K562 (cell line): Measurements from ENCODE around the gene LLCFC1. TPM values are rescaled to one million over a fixed set of nuclear protein-coding genes. Genes with fewer than 3 reads are reported as not detected.

Source experiments
- BRD9 ChIP-seq: fragments of 450-650 bp; IDR thresholded peaks from 2 replicates; pipeline ENCODE4 v1.6.1; 2018; ENCODE audit warnings: low read depth; ENCODE audit not compliant: partially characterized antibody
- CEBPZ ChIP-seq: fragments of 150-350 bp; IDR thresholded peaks from 2 replicates; pipeline ENCODE4 v1.6.1; 2014; ENCODE audit warnings: low read depth, mild to moderate bottlenecking, low read length, borderline replicate concordance
- HNRNPL ChIP-seq: fragments of 200-400 bp; formaldehyde crosslinking; IDR thresholded peaks from 2 replicates; pipeline ENCODE4 v1.6.1; 2017; ENCODE audit warnings: low read depth, mild to moderate bottlenecking, low read length
- MEF2A ChIP-seq: IDR thresholded peaks from 2 replicates; pipeline ENCODE4 v1.6.1; 2011; ENCODE audit warnings: low read depth, mild to moderate bottlenecking, low read length, moderate library complexity; ENCODE audit not compliant: control insufficient read depth
- MIER1 ChIP-seq: fragments of 450-650 bp; IDR thresholded peaks from 2 replicates; pipeline ENCODE4 v1.6.1; 2016; ENCODE audit warnings: antibody characterized with exemption, mild to moderate bottlenecking, low read depth
- PKNOX1 ChIP-seq: fragments of 450-650 bp; IDR thresholded peaks from 2 replicates; pipeline ENCODE4 v1.6.1; 2016
- PRPF4 ChIP-seq: fragments of 200-400 bp; formaldehyde crosslinking; IDR thresholded peaks from one replicate; pipeline ENCODE4 v1.6.1; 2017; ENCODE audit warnings: low read length, low read depth, mild to moderate bottlenecking; ENCODE audit not compliant: insufficient read depth, poor library complexity, severe bottlenecking
- RAD21 ChIP-seq, 2 experiments: fragments of 250-450 bp in 1 of 2; fragments of 450-650 bp in 1 of 2; sonication (Bioruptor Pico) in 1 of 2; formaldehyde crosslinking in 1 of 2; IDR thresholded peaks in 1 of 2; conservative IDR thresholded peaks in 1 of 2; 2 replicates each; pipeline versions ENCODE4 v1.4.0 to v1.8.0; 2020 to 2022; ENCODE audit warnings: mild to moderate bottlenecking in 2 of 2, moderate library complexity in 1 of 2
- TARDBP ChIP-seq: fragments of 450-650 bp; IDR thresholded peaks from 2 replicates; pipeline ENCODE4 v1.6.1; 2016
- TEAD1 ChIP-seq, 2 experiments: fragments of 450-650 bp in 1 of 2; sonication (generic) in 1 of 2; formaldehyde crosslinking; IDR thresholded peaks; 2 replicates each; pipeline versions ENCODE4 v1.4.0 to v1.8.0; 2020 to 2022; ENCODE audit warnings: mild to moderate bottlenecking in 2 of 2, missing genetic modification reagents in 1 of 2
- ZNF140 ChIP-seq: fragments of 250-450 bp; sonication (Bioruptor Pico); IDR thresholded peaks from 2 replicates; pipeline ENCODE4 v1.8.0; 2021; ENCODE audit warnings: moderate library complexity, mild to moderate bottlenecking, inconsistent platforms
- ZNF165 ChIP-seq: fragments of 250-450 bp; sonication (Bioruptor Pico); IDR thresholded peaks from 2 replicates; pipeline ENCODE4 v1.4.0; 2020; ENCODE audit warnings: borderline replicate concordance
- ZNF174 ChIP-seq: fragments of 250-450 bp; sonication (Bioruptor Pico); IDR thresholded peaks from 2 replicates; pipeline ENCODE4 v1.4.0; 2020; ENCODE audit warnings: mild to moderate bottlenecking
- ZNF23 ChIP-seq: fragments of 250-450 bp; sonication (Bioruptor Pico); IDR thresholded peaks from 2 replicates; pipeline ENCODE4 v1.4.0; 2020; ENCODE audit warnings: mild to moderate bottlenecking
- ZNF232 ChIP-seq: sonication (generic); formaldehyde crosslinking; IDR thresholded peaks from 2 replicates; pipeline ENCODE4 v1.8.0; 2022; ENCODE audit warnings: mild to moderate bottlenecking, missing genetic modification reagents
- ZNF436 ChIP-seq: fragments of 250-450, 450-650 bp; sonication (Bioruptor Pico); formaldehyde crosslinking; IDR thresholded peaks from 2 replicates; pipeline ENCODE4 v1.7.0; 2020; ENCODE audit warnings: mild to moderate bottlenecking
- polyA plus RNA-seq, 8 experiments: library from polyadenylated mRNA; depleted of rRNA in 4 of 8; stranded (reverse) in 5 of 8; unstranded in 3 of 8; fragments of >200 nt; fragmentation: Nextera tagmentation in 2 of 8; fragmentation: Illumina TruSeq in 1 of 8; extraction: Ambion mirVana in 2 of 8; extraction: Trizol in 1 of 8; gene quantifications; 2 replicates each; pipeline versions ENCODE4 v1.2.1 to v1.2.3, GENCODE V29; 2011 to 2014; ENCODE audit warnings: inconsistent platforms in 1 of 8, missing spikeins in 1 of 8
- total RNA-seq, 7 experiments: library from RNA; depleted of rRNA in 6 of 7; stranded (reverse); fragments of >200 nt in 6 of 7; fragmentation: Illumina TruSeq in 2 of 7; extraction: Trizol in 2 of 7; gene quantifications; 2 replicates each; pipeline versions ENCODE4 v1.2.1 to v1.2.3, GENCODE V29; 2011 to 2021; ENCODE audit warnings: low replicate concordance in 1 of 7
- TF ChIP-seq, protein P1 (sequence below): fragments of 250-450 bp; sonication (Bioruptor Pico); IDR thresholded peaks from 2 replicates; pipeline ENCODE4 v1.8.0; 2022; ENCODE audit warnings: inconsistent platforms
- TF ChIP-seq, protein P2 (sequence below): sonication (generic); formaldehyde crosslinking; IDR thresholded peaks from 2 replicates; pipeline ENCODE4 v1.8.1; 2023; ENCODE audit warnings: mild to moderate bottlenecking, missing genetic modification reagents

Gene LLCFC1
- total and polyA plus RNA-seq, 9 of the 15 experiments (the other 6 are each of a cell fraction or from before 2014, with no cell fraction given), result not detected

- TF ChIP-seq CEBPZ (no peak), TEAD1 (CRISPR knock-in tag; IDR thresholded peaks at IDR 0.05) (peak in 1 of 2 experiments; percentile 72; a peak in 1 of 4 replicates), RAD21 (CRISPR knock-in tag; conservative IDR thresholded peaks at IDR 0.05 in 1 of 2, IDR thresholded peaks at IDR 0.05 in 1 of 2) (peak in 1 of 2 experiments; percentile 16; a peak in 2 of 4 replicates), ZNF232 (CRISPR knock-in tag) (no peak), ZNF165 (CRISPR knock-in tag) (0 out of 2 replicates have a peak, but pooled peaks have one; percentile 16), ZNF140 (CRISPR knock-in tag) (no peak), BRD9 (peak; percentile 19), HNRNPL (no peak), ZNF23 (no peak), PRPF4 (no peak), PKNOX1 (peak; percentile 53; the same call in 1 of the 2 replicates), MEF2A (0 out of 2 replicates have a peak, but pooled peaks have one; percentile 44), ZNF174 (no peak), MIER1 (0 out of 2 replicates have a peak, but pooled peaks have one; percentile 22), ZNF436 (no peak), TARDBP (no peak)
- TF ChIP-seq, protein P1, sequence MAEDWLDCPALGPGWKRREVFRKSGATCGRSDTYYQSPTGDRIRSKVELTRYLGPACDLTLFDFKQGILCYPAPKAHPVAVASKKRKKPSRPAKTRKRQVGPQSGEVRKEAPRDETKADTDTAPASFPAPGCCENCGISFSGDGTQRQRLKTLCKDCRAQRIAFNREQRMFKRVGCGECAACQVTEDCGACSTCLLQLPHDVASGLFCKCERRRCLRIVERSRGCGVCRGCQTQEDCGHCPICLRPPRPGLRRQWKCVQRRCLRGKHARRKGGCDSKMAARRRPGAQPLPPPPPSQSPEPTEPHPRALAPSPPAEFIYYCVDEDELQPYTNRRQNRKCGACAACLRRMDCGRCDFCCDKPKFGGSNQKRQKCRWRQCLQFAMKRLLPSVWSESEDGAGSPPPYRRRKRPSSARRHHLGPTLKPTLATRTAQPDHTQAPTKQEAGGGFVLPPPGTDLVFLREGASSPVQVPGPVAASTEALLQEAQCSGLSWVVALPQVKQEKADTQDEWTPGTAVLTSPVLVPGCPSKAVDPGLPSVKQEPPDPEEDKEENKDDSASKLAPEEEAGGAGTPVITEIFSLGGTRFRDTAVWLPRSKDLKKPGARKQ (CRISPR knock-in tag), result no peak
- TF ChIP-seq, protein P2, sequence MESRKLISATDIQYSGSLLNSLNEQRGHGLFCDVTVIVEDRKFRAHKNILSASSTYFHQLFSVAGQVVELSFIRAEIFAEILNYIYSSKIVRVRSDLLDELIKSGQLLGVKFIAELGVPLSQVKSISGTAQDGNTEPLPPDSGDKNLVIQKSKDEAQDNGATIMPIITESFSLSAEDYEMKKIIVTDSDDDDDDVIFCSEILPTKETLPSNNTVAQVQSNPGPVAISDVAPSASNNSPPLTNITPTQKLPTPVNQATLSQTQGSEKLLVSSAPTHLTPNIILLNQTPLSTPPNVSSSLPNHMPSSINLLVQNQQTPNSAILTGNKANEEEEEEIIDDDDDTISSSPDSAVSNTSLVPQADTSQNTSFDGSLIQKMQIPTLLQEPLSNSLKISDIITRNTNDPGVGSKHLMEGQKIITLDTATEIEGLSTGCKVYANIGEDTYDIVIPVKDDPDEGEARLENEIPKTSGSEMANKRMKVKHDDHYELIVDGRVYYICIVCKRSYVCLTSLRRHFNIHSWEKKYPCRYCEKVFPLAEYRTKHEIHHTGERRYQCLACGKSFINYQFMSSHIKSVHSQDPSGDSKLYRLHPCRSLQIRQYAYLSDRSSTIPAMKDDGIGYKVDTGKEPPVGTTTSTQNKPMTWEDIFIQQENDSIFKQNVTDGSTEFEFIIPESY, result no peak
These were observed 23.0 kb downstream of the LLCFC1 start, which contains the start of gene KEL (continued) for GRCh38 chr7:142961973-142962926.
